A172 (cell line): ENCODE results near the gene BRIP1. TPM values are rescaled to one million over a fixed set of nuclear protein-coding genes. Genes with fewer than 3 reads are reported as not detected.
"Not testable (repeated sequence)": the region's sequence is repeated elsewhere in the genome, so short reads cannot be mapped to it uniquely, and the experiment has no call there.

Experiments used
- DNase-seq: peaks from one replicate; pipeline ENCODE4 v3.0.0-alpha.2; 2015; ENCODE audit warnings: low spot score
- total RNA-seq: library from RNA; depleted of rRNA; stranded (reverse); fragments of >200 nt; shearing (Covaris generic); gene quantifications from 2 replicates; pipeline ENCODE4 v1.2.3, GENCODE V29; 2014

Gene BRIP1
- total RNA-seq, 1 experiment from 2014 or later: 18.4 TPM

- DNase-seq: no peak
These were observed 163.6 kb downstream of the BRIP1 start for GRCh38 chr17:61699694-61700093.

DNA sequence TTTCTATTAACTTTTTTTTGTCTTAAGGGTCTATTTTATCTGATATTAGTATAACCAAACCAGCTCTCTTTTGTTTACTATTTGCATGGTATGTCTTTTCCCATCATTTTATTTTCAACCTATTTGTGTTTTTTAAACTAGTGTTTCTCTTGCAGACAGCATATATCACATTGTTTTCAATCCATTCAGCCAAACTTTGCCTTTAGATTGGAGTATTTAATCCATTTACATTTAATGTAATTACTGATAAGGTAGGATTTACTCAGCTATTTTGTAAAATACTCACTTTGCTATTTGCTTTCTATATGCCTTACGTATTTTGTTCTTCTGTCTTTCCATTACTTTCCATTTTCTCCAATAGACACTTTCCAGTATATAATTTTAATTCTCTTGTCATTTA, 164.3 kb downstream of the BRIP1 start:
- DNase-seq: no peak

- DNase-seq: no peak
These were observed 165.1 kb downstream of the BRIP1 start for GRCh38 chr17:61698244-61698643.

GRCh38 chr17:61695779-61696337, 167.5 kb downstream of the BRIP1 start:
- DNase-seq: no peak

- DNase-seq: no peak
These were observed 169.2 kb downstream of the BRIP1 start for GRCh38 chr17:61694095-61694494.

DNA sequence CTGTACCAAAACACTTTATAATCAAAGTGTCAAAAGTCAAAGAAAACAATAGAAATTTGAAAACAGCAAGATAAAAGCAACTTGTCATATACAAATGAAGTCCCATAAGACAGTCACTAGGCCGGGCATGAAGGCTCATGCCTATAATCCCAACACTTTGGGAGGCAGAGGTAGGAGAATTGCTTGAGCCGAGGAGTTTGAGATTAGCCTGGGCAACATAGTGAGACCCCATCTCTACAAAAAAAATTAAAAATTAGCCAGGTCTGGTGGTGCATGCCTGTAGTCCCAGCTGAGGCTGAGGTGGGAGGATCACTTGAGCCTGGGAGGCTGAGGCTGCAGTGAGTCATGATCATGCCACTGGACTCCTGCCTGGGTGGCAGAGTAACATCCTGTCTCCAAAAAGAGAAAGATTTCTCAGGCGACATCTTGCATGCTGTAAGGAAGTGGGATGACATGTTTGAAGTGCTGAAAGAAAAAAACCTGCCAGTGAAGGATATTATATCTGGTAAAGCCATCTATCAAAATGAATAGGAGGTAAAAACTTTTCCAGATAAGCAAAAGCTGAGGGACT, 173.6 kb downstream of the BRIP1 start:
- DNase-seq: peak; percentile 77

DNA sequence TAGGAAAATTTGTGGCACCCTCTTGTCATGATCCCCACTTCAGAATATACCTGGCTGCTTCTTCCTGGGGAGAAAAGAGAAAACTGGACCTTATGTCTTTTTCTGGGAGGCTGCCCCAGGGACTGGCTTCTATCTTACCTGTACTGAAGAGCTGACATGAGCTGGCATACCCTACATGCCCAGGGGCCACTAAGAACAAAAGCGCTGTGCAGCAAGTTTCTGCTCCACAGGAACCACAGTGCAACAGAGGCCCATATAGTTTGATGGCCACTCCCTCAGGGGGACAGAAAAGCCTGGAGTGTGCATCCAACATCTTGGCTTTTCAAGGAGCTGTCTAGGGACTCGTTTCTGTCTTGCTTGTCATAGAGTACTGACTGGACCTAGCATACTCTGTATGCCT, 175.6 kb downstream of the BRIP1 start:
- DNase-seq: no peak

GRCh38 chr17:61686113-61686512, 177.2 kb downstream of the BRIP1 start:
- no peak for DNase-seq

- DNase-seq: no peak
These were observed 178.5 kb downstream of the BRIP1 start for GRCh38 chr17:61684818-61685217.

DNA sequence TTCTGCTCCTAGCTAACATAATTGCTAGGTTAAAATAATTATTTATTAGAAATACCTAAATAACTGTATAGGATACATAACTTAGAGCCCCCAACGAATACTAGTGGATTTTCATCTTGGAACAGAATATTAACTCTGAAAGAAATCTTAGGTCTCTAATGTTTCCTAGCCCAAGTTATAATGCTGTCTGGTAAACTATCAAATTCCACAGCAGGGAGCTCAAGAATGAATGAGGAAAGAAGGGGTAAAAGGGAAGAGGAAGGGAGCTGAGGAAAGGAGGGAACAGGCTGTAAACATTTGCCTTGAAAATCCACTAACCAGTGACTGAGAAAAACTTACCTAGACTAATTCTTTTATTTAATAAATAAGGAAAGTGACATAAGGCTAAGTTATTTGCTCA, 179.2 kb downstream of the BRIP1 start:
- no peak for DNase-seq

GRCh38 chr17:61683466-61683865, 179.9 kb downstream of the BRIP1 start:
- DNase-seq: no peak

DNA sequence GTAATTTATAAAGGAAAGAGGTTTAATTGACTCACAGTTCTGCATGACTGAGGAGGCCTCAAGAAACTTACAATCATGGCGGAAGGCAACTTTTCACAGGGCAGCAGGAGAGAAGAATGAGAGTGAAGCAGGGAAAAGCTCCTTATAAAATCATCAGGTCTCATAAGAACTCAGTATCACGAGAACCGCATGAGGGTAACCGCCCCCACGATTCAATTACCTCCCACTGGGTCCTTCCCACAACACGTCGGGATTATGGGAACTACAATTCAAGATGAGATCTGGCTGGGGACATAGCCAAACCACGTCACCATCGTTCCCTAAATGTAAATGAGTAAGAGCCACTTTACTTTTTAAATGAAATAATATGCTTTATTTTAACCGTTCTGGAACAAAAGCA, 182.4 kb downstream of the BRIP1 start:
- DNase-seq: no peak

GRCh38 chr17:61678339-61678738, 185.0 kb downstream of the BRIP1 start:
- no peak for DNase-seq

GRCh38 chr17:61677150-61677811, 186.0 kb downstream of the BRIP1 start:
- not testable (repeated sequence) for DNase-seq

- not testable (repeated sequence) for DNase-seq
These were observed 186.8 kb downstream of the BRIP1 start for GRCh38 chr17:61676522-61676921.

DNA sequence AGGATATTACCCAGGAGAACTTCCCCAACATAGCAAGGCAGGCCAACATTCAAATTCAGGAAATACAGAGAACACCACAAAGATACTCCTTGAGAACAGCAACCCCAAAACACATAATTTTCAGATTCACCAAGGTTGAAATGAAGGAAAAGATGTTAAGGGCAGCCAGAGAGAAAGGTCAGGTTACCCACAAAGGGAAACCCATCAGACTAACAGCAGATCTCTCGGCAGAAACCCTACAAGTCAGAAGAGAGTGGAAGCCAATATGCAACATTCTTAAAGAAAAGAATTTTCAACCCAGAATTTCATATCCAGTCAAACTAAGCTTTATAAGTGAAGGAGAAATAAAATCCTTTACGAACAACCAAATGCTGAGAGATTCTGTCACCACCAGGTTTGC, 188.7 kb downstream of the BRIP1 start:
- not testable (repeated sequence) for DNase-seq

GRCh38 chr17:61673019-61673897, 190.1 kb downstream of the BRIP1 start:
- not testable (repeated sequence) for DNase-seq

DNA sequence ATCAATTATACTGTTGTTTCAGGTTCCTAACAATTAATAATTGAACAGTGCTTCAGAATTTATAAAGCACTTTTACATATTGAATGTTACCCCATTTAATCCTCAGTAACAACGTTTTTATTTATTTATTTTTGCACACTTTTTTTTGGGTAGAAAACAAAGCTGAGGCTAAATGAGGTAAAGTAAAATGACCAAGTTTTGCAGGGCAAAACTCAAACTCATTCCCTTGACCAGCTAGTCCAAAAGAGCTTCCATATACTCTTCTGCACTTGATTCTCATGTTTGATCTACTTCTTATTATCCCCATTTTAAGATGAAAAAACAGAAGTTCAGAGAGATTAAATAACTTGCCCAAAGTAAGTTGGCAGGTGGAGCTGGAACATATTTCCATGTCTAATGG, 191.2 kb downstream of the BRIP1 start:
- DNase-seq: no peak

- DNase-seq: no peak
These were observed 192.6 kb downstream of the BRIP1 start for GRCh38 chr17:61670691-61671090.

- DNase-seq: no peak
These were observed 193.8 kb downstream of the BRIP1 start for GRCh38 chr17:61669522-61669921.

GRCh38 chr17:61668486-61668885, 194.8 kb downstream of the BRIP1 start:
- no peak for DNase-seq

DNA sequence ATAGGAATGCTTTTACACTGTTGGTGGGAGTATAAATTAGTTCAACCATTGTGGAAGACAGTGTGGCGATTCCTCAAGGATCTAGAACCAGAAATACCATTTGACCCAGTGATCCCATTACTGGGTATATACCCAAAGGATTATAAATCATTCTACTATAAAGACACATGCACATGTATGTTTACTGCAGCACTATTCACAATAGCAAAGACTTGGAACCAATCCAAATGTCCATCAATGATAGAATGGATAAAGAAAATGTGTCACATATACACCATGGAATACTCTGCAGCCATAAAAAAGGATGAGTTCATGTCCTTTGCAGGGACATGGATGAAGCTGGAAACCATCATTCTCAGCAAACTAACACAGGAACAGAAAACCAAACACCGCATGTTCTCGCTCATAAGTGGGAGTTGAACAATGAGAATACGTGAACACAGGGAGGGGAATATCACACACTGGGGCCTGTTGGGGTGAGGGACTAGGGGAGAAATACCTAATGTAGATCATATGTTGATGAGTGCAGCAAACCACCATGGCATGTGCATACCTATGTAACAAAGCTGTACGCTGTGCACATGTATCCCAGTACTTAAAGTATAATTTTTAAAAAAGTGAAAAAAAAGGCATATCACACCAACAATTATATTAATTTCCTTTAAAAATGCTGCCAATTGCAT, 196.8 kb downstream of the BRIP1 start:
- not testable (repeated sequence) for DNase-seq
